ENCODE results near the gene FAAH2. TPM values are rescaled to one million over a fixed set of nuclear protein-coding genes. Genes with fewer than 3 reads are reported as not detected.
"Not testable (repeated sequence)": the region's sequence is repeated elsewhere in the genome, so short reads cannot be mapped to it uniquely, and the experiment has no call there.

Gene FAAH2
- polyA plus RNA-seq, 3 donors: 10.2 to 16.1 (median 15.4) TPM

DNA sequence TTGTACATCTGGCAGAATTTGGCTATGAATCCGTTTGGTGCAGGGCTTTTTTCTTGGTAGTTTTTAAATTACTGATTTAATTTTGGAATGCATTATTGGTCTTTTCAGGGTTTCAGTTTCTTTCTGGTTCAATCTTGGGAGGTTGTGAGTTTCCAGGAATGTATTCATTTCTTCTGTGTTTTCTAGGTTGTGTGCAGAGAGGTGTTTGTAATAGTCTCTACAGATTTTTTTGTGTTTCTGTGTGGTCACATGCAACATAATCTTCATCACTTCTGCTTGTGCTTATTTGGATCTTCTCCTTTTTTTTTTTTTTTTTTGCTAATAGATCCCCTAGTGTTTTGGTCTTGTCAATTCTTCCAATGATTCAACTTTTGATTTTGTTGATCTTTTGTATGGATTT, 77.6 kb downstream of the FAAH2 start:
- DNase-seq (ENCODE audit: extremely low read depth in 1 of 11, low read depth in 9 of 11, low spot score in 4 of 11): no peak

DNA sequence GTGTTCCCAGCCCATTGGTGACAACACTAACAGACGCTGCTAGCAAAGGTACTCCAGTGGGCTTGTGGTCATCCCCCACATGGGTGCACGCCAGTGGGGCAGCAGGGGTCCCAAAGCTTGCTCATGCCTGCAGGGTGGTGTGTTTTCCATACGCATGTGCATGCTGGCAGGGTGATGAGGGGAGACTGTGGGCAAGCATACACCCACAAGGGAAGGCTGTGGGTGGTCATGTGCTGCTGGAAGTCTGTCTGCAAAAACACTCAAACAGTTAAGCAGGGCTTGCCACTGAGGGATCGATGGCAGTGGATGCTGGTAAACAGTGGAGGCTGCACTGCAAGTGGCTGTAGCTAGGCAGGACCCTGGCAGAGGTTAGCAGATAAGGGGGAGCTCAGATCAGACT, 79.9 kb downstream of the FAAH2 start:
- no peak for DNase-seq (ENCODE audit: extremely low read depth in 1 of 11, low read depth in 9 of 11, low spot score in 4 of 11)

DNA sequence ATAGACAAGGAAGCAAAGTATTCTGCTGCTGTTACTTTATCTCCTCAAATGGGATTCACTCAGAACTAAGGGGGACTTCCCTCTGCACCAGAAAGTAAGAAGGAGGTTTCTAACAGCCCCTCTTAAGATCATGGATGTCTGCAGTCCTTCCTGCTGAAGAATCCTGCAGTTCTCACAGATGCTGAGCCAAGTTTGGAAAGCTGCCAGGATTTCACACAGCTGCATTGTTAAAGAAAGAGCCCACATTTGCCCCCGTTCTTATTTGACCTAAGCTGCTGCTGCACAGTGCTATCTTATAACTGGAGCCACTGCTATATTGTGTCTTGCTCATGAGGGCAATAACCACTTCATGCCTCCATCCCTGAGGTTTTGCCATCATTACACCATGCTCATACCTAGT, 81.1 kb downstream of the FAAH2 start:
- no peak for DNase-seq (ENCODE audit: extremely low read depth in 1 of 11, low read depth in 9 of 11, low spot score in 4 of 11)

DNA sequence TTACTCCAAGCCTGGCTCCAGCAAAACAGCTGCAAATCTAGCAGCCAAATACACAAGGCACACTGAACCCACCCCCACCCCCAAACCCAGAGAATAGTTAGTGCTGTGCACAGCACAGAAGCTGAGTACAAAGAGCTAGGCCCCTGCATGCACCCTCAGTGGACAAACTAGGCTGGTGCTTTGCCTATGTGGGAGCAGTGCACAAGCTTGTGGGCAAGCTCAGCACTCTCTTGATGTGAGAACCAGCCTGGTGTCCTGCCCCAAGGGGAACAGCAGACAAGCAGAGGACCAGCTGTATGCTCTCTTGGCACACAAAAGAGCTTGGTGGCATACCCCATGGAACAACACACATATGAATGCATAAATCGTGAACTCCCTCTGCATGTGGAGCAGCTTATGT, 81.7 kb downstream of the FAAH2 start:
- DNase-seq (ENCODE audit: extremely low read depth in 1 of 11, low read depth in 9 of 11, low spot score in 4 of 11): no peak

DNA sequence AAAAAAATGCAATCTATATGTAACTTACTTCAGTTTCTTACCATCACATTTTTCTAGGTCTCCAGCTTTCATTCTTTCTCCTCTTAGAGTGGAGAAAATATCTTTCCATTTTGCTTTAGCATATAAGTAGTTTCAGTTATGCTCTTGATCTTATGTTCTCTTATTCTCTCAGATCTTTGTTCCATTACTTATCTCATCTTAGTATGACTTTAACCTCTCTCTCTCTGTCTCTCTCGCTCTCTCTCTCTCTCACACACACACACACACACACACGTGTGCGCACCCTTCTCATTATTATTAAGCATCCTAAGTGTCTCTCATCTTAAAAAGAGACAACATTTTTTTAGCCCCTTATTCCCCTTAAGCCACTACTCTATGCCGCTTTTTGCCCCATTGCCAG, 92.8 kb downstream of the FAAH2 start:
- DNase-seq (ENCODE audit: extremely low read depth in 1 of 11, low read depth in 9 of 11, low spot score in 4 of 11): no peak

DNA sequence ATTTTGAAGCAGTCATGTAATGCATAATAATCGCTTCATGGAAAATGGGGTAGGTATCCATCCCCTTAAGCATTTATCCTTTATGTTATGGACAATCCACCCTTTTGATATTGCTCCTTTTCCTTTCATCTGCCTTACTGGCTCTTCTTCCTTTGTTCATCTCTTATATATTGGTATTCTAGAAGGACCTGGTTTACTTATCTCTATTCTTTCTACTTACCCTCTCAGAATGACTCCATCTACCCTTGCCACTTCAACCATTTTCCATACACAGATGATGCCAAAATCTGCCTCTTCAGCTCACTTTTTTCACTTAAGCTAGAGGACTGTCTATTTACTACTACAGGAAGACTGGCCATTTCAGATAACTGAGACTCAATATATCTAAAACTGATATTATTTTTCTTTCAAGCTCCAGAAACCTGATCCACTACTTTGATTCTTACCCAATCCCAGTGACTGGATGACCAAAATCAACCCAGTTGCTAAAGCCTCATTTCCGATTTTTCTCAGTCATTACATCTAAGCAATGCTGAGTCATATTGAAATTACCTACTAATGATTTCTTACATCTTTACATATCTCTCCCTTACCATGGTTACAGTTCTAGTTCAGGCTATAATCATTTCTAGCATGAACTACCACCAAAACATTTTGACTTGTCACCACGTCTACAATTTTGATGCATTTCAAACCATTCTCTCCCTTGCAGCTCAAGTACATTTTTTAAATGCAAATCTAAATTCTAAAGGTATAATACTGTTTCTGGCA, 93.7 kb downstream of the FAAH2 start:
- no peak for DNase-seq (ENCODE audit: extremely low read depth in 1 of 11, low read depth in 9 of 11, low spot score in 4 of 11)

DNA sequence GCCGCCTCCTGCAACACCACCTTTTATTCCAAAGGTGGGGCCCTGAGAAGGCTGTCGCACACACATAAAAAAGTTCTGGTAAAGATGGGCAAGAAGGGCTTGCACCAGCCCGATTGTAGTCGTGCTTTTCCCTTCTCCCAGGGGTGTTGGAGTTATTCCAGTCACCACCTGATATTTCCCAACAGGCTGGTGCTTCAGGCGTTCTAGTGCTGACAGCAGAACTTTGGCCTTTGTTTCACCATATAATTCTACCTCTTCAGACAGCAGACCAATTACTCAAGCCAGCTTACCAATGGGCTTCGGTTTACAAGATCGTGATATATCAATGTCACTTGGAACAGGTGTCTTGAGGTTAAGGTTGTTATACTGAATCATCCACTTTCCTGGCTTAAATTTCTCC, 107.7 kb downstream of the FAAH2 start:
- not testable (repeated sequence) for DNase-seq (ENCODE audit: extremely low read depth in 1 of 11, low read depth in 9 of 11, low spot score in 4 of 11)

DNA sequence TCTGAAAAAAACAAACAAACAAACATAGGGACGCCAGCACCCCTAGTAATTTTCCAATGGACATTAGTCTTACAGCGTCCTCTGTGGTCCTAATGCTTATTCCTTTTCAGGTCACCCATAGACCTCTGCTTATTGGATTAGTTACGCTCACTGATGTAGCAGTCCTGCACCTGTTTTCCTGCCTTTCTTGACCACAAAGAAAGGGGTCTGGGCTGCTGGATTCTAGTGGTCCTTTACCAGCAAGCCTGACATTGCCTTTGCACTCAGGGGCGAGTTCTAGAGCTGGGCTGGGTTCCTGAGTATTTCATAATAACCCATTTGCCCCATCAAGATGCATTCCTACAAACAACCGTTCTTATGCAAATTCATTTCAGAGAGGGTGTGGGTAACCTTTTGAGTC, 116.7 kb downstream of the FAAH2 start:
- DNase-seq (ENCODE audit: extremely low read depth in 1 of 11, low read depth in 9 of 11, low spot score in 4 of 11): not testable (repeated sequence)

DNA sequence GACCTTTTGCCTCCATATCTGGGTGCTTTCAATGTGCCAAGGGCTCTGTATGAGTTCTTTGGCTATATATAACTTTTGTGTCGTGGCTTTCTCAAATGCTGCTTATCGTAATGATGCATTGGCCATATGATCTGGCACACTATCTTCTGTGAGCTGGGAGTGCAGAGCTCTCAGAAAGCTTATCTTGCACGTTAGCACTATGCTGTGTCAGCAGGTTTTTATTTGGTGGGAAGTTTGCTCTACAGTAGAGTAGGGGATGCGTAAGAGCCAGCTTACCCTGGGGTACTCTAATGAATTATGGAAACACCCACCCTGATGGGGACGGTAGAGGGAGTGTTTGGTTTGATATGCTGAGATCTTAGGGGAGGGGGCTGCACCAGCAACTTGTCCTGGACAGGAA, 119.6 kb downstream of the FAAH2 start:
- no peak for DNase-seq (ENCODE audit: extremely low read depth in 1 of 11, low read depth in 9 of 11, low spot score in 4 of 11)

DNA sequence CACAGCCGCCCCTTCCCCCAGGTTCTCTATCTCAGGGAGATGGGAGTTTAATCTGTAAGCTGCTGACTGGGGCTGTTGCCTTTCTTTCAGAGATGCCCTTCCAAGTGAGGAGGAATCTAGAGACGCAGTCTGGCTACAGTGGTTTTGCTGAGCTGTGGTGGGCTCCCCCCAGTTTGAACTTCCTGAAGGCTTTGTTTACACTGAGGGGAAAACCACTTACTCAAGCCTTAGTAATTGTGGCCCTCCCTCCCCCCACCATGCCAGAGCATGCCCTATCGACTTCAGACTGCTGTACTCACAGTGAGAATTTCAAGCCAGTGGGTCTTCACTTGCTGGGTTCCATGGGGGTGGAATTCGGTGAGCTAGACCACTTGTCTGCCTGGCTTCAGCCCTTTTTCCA, 131.3 kb downstream of the FAAH2 start:
- DNase-seq (ENCODE audit: extremely low read depth in 1 of 11, low read depth in 9 of 11, low spot score in 4 of 11): no peak

DNA sequence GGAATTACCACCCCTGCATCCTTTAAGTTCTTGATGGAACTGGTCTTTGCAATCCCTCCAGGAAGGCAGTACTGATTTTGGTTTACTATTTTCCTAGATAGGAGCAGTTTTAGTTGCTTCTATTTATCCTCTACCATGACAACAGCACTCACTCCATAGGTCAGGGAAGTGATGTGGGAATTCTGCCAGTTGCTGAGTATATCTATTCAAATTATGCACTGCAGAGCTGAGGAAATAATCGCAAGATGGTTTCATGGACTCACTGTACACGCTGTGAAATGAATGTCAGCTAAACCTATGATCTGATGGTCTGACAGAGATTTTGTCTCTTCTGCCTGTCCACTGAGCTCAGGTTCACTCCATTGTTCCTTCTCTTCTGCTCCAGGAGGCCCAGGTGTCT, 135.8 kb downstream of the FAAH2 start:
- no peak for DNase-seq (ENCODE audit: extremely low read depth in 1 of 11, low read depth in 9 of 11, low spot score in 4 of 11)

DNA sequence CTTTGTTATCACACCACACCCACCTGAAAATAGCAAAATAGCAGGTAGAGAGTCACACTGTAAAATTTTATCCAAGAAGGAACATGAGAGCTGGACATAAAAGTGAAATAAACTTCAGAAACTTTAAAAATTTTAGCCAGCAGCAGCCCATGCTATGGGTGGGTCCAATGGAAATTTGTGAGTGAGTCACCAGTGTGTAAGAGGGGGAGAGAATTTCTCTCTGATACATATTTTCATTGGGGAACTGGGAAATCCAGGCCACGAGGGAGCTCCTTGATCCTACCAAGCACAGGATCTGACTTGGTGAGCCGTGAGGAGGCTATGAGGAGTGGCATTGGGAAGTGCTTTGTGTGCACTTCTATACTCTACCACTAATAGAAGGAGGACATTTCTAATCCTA, 136.3 kb downstream of the FAAH2 start:
- DNase-seq (ENCODE audit: extremely low read depth in 1 of 11, low read depth in 9 of 11, low spot score in 4 of 11): no peak

DNA sequence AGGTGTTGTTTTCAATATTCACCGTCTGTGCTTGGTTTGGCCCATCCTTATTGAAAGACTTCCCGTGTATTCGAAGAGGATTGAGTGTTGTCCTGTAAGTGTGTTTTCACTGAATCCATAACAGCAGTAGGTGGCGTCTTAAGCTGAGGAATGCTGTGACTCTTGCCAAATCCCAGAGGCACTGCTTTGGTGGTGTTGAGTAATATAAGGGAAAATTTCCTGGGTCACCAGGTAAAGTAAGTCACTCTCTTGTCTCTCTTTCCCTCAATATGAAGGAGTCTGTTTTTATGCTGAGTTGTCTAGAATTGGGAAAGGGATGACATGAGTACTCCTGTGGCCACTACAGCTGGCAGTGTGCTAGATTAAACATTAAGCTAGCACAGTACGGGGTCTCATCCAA, 158.6 kb downstream of the FAAH2 start:
- DNase-seq (ENCODE audit: extremely low read depth in 1 of 11, low read depth in 9 of 11, low spot score in 4 of 11): no peak

DNA sequence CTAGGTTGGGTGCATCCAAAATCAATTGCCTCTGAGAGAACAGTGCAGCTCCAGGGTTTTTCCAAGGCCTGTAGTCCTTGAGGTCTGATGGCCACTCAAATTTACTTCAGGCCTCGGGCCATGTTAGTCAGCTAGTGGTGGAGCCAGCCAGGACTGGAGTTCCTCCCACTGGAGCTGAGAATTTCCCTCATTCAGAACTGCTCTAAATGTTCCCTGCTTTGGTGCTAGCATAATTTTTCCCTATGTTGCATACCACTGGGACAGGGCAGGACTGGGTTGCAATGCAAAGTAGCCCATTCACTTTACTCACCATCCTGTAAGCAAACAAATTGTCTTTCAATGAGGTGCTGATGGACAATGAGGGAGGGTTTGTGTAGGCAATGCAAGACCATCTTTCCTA, 159.3 kb downstream of the FAAH2 start:
- no peak for DNase-seq (ENCODE audit: extremely low read depth in 1 of 11, low read depth in 9 of 11, low spot score in 4 of 11)

DNA sequence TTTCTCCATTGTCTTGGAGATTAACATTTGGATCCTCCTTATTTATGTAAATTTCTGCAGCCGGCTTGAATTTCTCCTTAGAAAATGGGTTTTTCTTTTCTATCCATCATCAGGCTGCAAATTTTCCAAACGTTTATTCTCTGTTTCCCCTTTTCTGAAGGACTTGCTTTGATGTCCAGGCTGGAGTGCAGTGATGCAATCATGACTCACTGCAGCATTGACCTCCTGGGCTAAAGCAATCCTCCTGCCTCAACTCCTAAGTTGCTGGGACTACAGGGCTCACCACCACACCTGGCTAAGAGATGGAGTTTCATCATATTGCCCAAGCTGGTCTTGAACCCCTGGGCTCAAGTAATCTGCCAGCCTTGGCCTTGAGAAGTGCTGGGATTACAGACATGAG, 161.3 kb downstream of the FAAH2 start:
- no peak for DNase-seq (ENCODE audit: extremely low read depth in 1 of 11, low read depth in 9 of 11, low spot score in 4 of 11)

DNA sequence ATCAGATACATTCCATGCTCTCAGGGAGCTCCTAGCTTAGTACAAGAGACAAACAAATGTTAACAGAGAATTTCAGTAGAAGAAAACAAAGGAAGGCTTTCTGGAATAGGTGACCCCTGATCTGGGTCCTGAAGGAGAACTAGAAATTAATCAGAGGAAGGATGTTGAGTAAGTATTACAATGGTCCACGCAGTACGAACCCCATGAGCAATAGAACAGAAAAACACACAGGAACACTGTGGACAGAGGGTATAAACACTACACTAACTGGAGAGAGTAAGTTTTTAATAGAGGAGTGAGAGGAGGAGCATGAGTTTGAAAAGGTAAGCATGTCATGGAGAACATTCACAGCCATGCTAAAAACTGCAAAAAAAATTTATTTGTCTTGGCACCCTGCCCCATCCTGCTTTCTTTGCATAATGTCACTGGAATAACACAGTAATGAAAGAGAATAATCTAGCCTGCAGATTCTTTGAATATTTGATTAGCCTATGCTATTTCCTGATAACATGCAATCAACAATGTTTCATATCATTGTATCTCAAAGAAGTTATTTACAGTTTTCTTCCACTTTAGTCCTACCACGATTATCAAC, 165.0 kb downstream of the FAAH2 start:
- DNase-seq (ENCODE audit: extremely low read depth in 1 of 11, low read depth in 9 of 11, low spot score in 4 of 11): no peak

DNA sequence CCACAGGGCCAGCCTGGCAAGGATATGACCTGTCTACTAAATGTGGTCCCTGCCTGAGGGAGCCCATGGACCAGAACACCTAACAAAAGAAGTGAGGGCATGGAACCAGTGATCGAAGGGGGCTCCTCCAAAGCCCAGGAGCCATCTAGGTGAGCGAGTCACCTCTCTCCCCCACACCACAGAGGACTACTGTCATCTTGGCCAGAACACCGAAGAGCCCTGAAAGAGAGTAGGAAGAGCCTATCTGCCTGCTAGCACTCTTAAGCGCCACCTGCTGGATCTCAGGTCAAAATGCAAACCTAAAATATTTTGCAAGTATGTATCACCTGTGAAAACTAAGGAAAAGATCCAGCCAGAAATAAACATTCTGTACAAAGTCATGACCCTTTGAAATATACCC, 167.4 kb downstream of the FAAH2 start:
- no peak for DNase-seq (ENCODE audit: extremely low read depth in 1 of 11, low read depth in 9 of 11, low spot score in 4 of 11)

DNA sequence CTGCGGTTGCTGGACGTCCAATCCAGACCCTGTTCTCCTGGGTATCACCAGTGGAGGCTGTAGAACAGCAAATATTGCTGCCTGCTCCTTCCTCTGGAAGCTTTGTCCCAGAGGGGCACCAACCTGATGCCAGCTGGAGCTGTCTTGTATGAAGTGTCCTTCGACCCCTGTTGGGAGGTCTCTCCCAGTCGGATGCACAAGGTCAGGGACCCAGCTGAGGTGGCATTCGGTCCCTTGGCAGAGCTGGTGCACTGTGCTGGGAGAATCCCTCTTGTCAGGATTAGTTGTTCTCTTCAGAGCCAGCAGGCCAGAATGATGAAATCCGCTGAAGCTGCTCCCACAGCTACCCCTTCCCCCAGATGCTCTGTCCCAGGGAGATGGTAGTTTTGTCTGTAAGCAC, 195.0 kb downstream of the FAAH2 start:
- DNase-seq (ENCODE audit: extremely low read depth in 1 of 11, low read depth in 9 of 11, low spot score in 4 of 11): no peak

DNA sequence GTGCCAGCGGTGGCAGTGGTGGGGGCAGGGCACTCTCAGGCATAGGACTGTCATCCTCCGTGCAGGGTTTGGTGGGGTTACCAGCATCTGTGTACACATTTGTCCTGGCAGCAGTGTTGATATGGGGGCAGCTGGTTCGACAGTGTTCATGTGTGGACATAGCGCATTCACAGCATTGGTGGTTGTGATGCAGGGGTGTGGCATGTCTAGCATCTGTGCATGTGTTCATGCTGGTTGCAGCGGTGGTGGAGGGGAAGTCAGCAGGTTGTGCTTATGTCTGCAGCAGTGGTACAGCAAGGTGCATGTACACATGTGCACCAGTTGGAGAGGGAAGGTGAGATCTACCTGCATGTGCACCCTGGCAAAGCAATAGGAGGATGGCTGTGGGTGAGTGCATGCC, 230.0 kb downstream of the FAAH2 start:
- no peak for DNase-seq (ENCODE audit: extremely low read depth in 1 of 11, low read depth in 9 of 11, low spot score in 4 of 11)

DNA sequence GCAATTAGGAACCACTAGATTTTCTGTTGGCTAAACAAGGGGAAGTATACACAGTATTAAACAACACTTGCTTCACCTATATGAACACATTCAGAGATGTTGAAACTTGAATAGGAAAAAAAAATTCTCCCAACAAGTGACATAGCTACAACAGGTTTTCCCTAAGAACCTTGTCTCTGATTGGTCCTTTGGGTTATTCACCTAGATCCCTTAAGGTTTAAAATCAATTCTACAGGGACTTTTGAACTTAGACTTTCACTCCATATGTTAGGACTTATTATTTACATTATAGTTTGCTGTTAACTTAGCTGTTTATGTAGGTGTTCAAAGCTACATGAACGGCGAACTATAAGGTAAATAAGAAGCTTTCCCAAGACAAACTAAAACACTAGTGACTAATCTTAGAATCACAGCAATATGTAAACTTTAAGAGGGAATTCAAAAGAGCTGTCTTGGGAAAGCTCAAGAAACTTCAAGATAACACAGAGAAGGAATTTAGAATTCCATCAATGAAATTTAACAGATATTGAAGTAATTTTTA, 233.1 kb downstream of the FAAH2 start:
- DNase-seq (ENCODE audit: extremely low read depth in 1 of 11, low read depth in 9 of 11, low spot score in 4 of 11): no peak

Measured in renal cortex interstitium (tissue), 11 donors.